Measurements from ENCODE around the gene CASKIN1. TPM values are rescaled to one million over a fixed set of nuclear protein-coding genes. Genes with fewer than 3 reads are reported as not detected.

CASKIN1 gene
- 7.1 TPM for polyA plus RNA-seq (2012; ENCODE audit: insufficient read length, low read depth)

- TF ChIP-seq, protein P1, sequence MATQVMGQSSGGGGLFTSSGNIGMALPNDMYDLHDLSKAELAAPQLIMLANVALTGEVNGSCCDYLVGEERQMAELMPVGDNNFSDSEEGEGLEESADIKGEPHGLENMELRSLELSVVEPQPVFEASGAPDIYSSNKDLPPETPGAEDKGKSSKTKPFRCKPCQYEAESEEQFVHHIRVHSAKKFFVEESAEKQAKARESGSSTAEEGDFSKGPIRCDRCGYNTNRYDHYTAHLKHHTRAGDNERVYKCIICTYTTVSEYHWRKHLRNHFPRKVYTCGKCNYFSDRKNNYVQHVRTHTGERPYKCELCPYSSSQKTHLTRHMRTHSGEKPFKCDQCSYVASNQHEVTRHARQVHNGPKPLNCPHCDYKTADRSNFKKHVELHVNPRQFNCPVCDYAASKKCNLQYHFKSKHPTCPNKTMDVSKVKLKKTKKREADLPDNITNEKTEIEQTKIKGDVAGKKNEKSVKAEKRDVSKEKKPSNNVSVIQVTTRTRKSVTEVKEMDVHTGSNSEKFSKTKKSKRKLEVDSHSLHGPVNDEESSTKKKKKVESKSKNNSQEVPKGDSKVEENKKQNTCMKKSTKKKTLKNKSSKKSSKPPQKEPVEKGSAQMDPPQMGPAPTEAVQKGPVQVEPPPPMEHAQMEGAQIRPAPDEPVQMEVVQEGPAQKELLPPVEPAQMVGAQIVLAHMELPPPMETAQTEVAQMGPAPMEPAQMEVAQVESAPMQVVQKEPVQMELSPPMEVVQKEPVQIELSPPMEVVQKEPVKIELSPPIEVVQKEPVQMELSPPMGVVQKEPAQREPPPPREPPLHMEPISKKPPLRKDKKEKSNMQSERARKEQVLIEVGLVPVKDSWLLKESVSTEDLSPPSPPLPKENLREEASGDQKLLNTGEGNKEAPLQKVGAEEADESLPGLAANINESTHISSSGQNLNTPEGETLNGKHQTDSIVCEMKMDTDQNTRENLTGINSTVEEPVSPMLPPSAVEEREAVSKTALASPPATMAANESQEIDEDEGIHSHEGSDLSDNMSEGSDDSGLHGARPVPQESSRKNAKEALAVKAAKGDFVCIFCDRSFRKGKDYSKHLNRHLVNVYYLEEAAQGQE (IDR thresholded peaks at IDR 0.05; ENCODE audit: insufficient read depth in 1 of 2, low read depth in 2 of 2, low read length in 2 of 2) = no peak
- no peak for TF ChIP-seq SIN3A (IDR thresholded peaks at IDR 0.05; ENCODE audit: borderline replicate concordance, insufficient read depth, low read length)
- TF ChIP-seq POLR2AphosphoS5 (IDR thresholded peaks at IDR 0.05; ENCODE audit: low read depth, low read length) = no peak
- TF ChIP-seq FOXP2 (optimal IDR thresholded peaks at IDR 0.05; ENCODE audit: borderline replicate concordance, extremely low read depth, extremely low read length, insufficient read depth) = no peak
- no peak for TF ChIP-seq TAF1 (IDR thresholded peaks at IDR 0.05; ENCODE audit: borderline replicate concordance, insufficient read depth, low read length)
These were observed at the start of gene CASKIN1 for GRCh38 chr16:2196162-2196980. TSS of gene CASKIN1 (minus strand) at chr16:2196605. CDS start at chr16:2196432, 173 bp downstream.

DNA sequence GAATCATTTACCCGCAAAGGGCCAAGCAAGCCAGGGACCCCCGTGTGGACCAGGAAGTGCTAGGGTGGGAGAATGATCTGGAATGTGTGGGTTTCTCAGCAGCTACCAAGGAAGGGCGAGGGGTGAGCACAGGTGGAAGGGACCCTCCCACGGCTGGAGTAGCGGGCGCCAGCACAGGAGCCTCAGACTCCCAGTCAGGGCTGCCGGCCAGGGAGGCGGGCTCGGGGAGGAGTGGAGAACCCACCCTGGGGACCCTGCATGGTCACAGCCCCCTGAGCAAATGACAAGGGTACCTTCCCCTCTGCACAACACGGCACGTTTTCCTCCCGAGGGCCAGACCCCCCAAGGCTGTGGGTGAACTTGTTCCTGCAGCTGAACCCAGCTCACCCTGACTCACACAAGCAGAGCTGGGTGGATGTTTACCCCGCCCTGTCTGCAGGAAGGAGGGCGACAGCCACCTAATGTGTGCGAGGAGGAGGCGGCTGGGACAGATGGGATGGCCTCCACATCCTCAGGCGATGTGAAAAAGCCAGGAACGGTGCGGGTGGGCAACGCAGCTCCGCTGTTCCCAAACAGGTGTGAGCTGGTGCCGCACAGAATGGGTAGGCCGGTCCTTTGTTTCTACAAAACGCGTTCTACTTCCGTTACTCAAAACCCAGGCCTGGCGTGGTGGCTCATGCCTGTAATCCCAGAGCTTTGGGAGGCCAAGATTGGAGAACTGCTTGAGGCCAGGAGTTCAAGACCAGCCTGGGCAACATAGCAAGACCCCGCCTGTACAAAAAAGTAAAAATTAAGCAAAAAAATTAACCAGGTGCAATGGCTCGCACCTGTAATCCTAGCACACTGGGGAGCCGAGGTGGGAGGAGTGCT, 48.8 kb upstream of the CASKIN1 start:
- TF ChIP-seq SIN3A (IDR thresholded peaks at IDR 0.05; ENCODE audit: borderline replicate concordance, insufficient read depth, low read length) = no peak
- no peak for TF ChIP-seq FOXP2 (optimal IDR thresholded peaks at IDR 0.05; ENCODE audit: borderline replicate concordance, extremely low read depth, extremely low read length, insufficient read depth)
- no peak for TF ChIP-seq POLR2AphosphoS5 (IDR thresholded peaks at IDR 0.05; ENCODE audit: low read depth, low read length)
- TF ChIP-seq TAF1 (IDR thresholded peaks at IDR 0.05; ENCODE audit: borderline replicate concordance, insufficient read depth, low read length) = no peak
- TF ChIP-seq, protein P1 (IDR thresholded peaks at IDR 0.05; ENCODE audit: insufficient read depth in 1 of 2, low read depth in 2 of 2, low read length in 2 of 2) = no peak

DNA sequence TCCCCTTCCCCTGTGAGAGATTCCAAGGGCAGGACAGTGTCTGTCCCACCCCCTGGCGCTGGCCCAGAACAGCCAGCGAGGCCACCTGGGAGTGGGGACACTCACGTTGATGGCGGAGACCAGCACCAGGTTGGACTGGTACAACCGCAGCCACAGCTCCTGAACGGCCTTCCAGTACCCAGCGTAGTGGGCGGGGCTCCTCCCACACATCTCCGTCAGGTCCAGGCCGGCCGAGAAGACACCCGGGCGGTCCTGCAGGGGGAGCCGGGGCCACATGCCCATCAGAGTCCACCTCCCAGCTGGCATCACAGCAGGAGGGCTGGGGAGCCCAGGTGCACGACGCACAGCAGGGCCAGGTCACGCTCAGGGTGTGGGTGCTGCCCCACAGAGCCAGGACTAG, 47.9 kb upstream of the CASKIN1 start:
- TF ChIP-seq TAF1 (IDR thresholded peaks at IDR 0.05; ENCODE audit: borderline replicate concordance, insufficient read depth, low read length) = no peak

- TF ChIP-seq TAF1 (IDR thresholded peaks at IDR 0.05; ENCODE audit: borderline replicate concordance, insufficient read depth, low read length) (no peak), SIN3A (IDR thresholded peaks at IDR 0.05; ENCODE audit: borderline replicate concordance, insufficient read depth, low read length) (no peak), FOXP2 (optimal IDR thresholded peaks at IDR 0.05; ENCODE audit: borderline replicate concordance, extremely low read depth, extremely low read length, insufficient read depth) (no peak), POLR2AphosphoS5 (IDR thresholded peaks at IDR 0.05; ENCODE audit: low read depth, low read length) (no peak)
- TF ChIP-seq, protein P1 (IDR thresholded peaks at IDR 0.05; ENCODE audit: insufficient read depth in 1 of 2, low read depth in 2 of 2, low read length in 2 of 2) = no peak
These were observed 47.4 kb upstream of the CASKIN1 start for GRCh38 chr16:2243781-2244180.

- TF ChIP-seq POLR2AphosphoS5 (IDR thresholded peaks at IDR 0.05; ENCODE audit: low read depth, low read length) (no peak), TAF1 (IDR thresholded peaks at IDR 0.05; ENCODE audit: borderline replicate concordance, insufficient read depth, low read length) (no peak), SIN3A (IDR thresholded peaks at IDR 0.05; ENCODE audit: borderline replicate concordance, insufficient read depth, low read length) (no peak)
These were observed 46.7 kb upstream of the CASKIN1 start for GRCh38 chr16:2243031-2243528.

Measured in PFSK-1 (cell line).